DMS114 treated with DMSO at 0.1 percent for 48 hours (cell line): ENCODE results near the gene WWC2.

Experiments used
- DNase-seq: peaks from one replicate; lab custom pipeline; 2025; ENCODE audit not compliant: unreplicated experiment; lab: John Stamatoyannopoulos, UW

Gene WWC2

GRCh38 chr4:183349673-183350072, 250.6 kb downstream of the WWC2 start:
- DNase-seq, result no peak

DNA sequence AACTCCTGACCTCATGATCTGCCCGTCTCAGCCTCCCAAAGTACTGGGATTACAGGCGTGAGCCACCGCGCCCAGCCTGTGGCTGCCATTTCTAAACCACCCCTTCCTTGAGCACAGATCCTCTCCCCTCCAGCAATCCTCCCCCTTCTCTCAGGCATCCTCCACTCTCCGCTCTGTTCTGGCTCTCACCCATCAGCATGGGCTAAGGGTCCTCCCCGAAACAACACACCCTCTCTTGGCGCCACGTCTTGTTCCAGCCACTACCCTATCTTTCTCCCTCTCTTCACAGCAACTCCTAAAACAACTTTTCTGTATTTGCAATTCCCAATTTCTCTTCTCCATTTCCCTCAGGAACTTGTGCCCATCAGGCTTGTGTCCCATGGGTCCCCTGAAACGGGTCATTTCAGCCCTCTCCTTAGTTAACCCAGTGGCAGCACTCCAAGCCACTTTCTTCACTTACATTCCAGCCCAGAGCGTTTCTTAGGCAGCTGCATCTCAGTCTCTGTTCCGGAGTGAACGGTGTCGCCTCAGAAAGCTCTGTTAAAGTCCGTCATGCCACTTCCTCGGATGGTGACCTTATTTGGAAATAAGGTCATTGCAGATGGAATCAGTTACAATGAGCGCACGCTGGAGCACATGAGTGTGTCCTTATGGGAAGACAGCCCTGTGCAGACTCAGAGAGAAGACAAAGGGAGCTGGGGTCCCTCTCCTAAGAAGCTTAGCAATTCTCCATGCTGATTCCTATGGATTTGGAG, 251.4 kb downstream of the WWC2 start:
- no peak for DNase-seq

- DNase-seq, result no peak
Observed at GRCh38 chr4:183352546-183352945, 253.5 kb downstream of the WWC2 start.

GRCh38 chr4:183353557-183353956, 254.5 kb downstream of the WWC2 start:
- DNase-seq, result no peak

DNA sequence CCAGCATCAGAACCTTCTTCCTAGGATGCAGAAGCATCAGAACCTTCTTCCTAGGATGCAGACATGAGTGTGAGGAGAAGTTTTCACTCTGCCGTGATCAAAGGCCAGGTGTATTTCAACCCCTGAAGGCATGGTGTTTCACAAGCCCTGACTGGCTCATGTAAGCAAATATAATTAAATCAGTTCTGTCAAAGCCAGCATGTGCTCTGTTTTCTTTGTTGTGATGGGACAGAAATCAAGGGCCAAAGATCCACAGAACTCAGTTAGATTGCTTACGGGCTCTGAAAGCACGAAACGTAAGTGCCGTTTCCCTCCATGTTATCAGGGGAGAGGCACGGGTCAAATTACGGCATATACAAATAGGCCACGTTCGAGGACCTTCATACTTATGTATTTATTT, 255.2 kb downstream of the WWC2 start:
- no peak for DNase-seq

DNA sequence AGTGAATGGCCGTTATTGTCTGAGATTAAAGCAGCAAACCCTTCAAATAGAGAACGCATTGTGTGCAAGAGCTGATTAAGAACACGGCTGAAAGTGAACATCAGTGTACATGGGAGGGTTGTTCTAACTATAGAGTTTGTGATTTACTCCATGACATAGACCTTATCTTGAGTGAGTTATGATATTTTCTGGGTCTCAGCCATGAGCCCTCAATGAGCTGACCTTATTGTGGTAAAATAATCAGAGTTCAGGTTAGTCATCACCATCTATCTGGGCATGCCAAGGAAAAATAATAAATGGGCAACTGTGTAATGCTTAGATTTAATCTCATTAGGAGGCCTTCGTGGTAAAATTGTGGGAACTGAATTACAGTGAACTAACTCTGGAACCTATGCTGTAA, 256.3 kb downstream of the WWC2 start:
- no peak for DNase-seq

DNA sequence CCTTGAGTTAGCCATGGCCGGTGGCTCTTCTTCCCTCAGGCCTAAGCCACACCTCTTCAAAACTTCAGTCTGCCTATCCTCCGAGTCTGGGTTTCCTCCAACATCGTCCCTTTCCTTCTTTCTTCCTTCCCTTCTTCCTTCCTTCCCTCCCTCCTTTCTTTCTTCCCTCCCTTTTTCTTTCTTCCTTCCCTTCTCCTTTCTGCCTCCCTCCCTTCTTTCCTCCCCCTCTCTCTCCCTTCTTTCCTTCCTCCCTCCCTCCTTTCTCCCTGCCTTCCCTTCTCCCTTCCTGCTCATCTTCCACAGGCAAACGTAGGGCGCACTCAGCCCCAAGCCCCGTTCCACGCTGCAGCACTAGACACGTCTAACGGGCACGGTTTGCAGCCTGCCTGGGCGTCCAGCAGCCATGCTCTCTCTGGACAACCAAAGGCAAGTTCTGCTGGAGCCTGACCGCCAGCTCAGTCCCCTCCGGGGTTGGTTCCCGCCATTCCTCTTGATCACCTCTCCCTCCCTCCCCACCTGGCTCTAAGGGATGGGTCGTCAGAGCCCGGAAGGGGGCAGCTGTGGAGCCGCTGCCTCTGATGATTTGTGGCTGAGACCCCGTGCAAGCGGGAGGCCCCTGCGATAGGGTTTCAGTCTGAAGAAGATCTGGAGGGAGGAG, 257.2 kb downstream of the WWC2 start:
- DNase-seq, result no peak

DNA sequence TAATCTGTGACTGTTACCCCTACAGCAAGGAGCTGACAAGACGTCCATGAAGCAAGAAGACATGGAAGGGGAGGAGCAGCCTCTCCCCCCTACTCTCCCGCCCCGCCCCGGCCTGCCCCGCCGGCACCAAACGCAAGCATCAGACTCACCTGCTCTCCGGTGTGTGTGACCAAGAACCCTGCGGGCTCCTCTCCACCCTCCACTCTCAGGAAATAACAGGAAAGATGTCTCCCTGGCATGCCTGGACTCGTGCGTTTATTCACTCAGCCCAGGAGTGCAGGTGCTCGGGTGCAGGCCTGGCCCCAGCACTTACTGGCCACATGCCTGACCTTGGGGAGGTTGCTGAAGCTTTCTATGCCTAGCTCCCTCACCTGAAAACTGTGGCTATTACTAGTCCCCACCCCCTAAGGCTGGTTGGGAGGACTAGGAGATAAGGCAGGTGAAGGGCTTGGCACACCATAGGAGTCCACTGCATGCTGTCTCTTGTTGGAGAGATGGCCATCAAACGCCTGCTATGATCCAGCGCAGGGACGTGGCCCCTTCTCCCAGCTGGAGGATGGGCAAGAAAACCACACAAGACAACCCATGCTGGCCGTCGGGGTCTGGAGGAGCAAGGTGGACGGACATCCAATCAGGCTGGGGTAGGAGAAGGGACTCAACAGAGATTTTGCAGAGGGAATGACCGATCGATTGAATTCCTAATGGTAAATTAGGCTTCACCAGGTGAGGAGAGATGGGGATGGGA, 258.0 kb downstream of the WWC2 start:
- no peak for DNase-seq

GRCh38 chr4:183358215-183358755, 259.2 kb downstream of the WWC2 start:
- no peak for DNase-seq

GRCh38 chr4:183360161-183360919, 261.3 kb downstream of the WWC2 start:
- no peak for DNase-seq

GRCh38 chr4:183362036-183362435, 263.0 kb downstream of the WWC2 start:
- no peak for DNase-seq

- no peak for DNase-seq
Observed at GRCh38 chr4:183362916-183363542, 264.0 kb downstream of the WWC2 start.

- DNase-seq, result no peak
Observed at GRCh38 chr4:183364025-183364424, 265.0 kb downstream of the WWC2 start.

DNA sequence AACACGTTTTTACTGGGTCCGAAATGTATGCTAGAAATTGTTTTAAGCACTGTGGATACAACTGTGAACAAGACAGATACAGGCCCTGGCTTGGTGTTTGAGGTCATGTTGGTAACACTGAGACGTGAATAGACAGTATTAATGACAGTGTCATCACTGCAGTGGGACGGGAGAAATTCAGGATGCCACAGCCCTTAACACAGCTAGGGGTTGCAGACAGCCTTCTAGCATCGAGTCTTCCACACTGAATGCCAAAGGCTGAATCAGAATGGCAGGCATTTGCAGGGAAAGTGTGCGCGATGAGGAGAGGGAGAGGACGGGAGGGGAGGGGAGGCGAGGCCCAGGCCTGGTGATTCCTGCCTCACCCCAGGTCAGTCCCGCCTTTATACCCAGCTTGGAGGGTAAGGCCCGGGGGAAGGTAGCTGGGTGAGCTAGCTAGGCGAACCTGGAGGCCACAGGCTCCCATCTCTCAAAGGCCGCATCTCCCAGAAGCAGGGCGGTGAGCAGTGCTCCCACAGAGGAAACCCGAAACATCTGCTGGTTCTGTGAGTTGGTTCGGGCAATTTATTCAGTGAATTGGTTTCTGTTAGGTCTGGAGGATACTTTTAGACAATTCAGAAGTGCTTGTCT, 267.3 kb downstream of the WWC2 start:
- no peak for DNase-seq

DNA sequence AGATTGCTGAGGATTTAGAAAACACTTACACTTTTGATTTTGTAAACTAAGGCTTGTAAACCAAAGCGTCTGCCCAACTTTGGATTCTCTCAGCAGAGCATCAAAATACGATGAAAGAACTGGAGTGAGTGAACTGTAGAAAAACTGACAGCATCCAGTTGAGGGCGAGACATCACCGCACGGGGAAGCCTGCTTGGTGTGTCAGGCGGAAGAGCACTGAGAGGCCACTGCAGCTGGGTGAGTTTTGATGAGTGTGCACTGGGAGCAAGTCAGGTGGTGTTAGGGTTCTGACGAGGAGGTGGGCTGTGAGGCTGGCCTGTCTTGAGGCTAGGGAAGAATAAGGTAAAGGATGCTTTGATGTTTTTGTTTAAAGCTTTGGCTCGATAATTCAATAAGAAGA, 270.0 kb downstream of the WWC2 start:
- no peak for DNase-seq
